OCI-LY1 (cell line): Measurements from ENCODE around the gene PSAPL1.

ENCODE experiments used
- CTCF ChIP-seq: fragments of 200-600 bp; sonication (generic), shearing (Covaris generic); IDR thresholded peaks from 2 replicates; pipeline ENCODE4 v1.5.1; 2017; ENCODE audit warnings: mild to moderate bottlenecking, antibody characterized with exemption, low read length, moderate library complexity, mixed read lengths
- EZH2 ChIP-seq: fragments of 200-600 bp; sonication (generic), shearing (Covaris generic); IDR thresholded peaks from 2 replicates; pipeline ENCODE4 v1.8.0; 2017; ENCODE audit warnings: borderline replicate concordance, mixed run types, mild to moderate bottlenecking, antibody characterized with exemption, low read length, moderate library complexity, mixed read lengths

DNA sequence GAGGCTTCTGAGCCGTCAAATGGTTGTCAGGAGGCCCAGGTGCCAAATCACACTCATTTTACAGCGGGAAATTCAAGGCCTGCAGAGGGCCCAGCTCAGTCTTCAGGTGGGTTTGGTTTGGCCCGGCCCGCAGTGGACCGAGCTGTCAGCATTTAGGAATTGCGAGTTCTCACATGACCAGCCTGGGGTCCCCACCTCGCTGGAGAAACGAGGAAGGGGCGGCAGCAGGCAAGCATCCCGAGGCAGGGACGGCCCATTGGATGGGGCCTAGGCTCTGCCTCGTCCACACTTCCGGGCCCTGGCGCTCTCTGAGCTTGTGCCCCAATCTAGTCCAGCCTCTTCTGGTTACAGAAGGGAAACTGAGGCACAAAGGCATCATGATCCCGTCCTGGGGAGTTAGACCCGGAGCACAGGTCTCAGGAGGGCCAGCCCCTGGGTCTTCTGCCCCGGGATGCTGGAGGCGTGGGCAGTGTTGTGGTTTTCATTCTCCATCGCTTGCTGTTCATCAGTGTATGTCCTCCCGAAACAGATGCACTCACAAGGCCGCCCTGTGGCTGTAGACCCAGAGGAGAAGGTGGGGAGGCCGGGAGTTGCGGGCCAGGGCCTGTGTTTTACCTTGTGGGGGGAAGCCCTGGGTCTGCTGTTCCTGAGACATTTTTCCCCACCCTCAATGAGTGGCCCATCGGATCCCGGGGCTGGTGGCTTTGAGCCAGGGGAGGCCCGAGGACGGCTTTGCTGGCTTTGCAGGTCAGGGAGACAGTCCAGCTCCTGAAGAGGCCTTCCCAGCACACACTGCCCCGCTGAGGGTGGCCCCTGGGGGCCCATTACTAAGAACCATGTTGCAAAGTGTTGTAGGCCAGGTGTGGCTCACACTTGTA lies 8.9 kb downstream of the PSAPL1 start:
- no peak for TF ChIP-seq CTCF
- no peak for TF ChIP-seq EZH2
